GM19463 (cell line): Measurements from ENCODE around the gene LAMA2.

ENCODE experiments used
- ATAC-seq: cut with Tn5 transposase; IDR thresholded peaks from one replicate; pipeline ENCODE4 v1.9.1; 2021; ENCODE audit warnings: mild to moderate bottlenecking, moderate library complexity; ENCODE audit not compliant: unreplicated experiment

Gene LAMA2

GRCh38 chr6:129481706-129482105 is 598.8 kb downstream of the LAMA2 start:
- ATAC-seq = no peak

- ATAC-seq = no peak
These were observed 602.8 kb downstream of the LAMA2 start for GRCh38 chr6:129485746-129486145.

GRCh38 chr6:129486327-129486726 is 603.4 kb downstream of the LAMA2 start:
- no peak for ATAC-seq

GRCh38 chr6:129488313-129488712 is 605.4 kb downstream of the LAMA2 start:
- no peak for ATAC-seq

GRCh38 chr6:129489215-129489765 is 606.4 kb downstream of the LAMA2 start:
- ATAC-seq = no peak

- ATAC-seq = peak; percentile 82
These were observed 607.8 kb downstream of the LAMA2 start for GRCh38 chr6:129490521-129491255.

- no peak for ATAC-seq
These were observed 608.5 kb downstream of the LAMA2 start for GRCh38 chr6:129491436-129491835.

GRCh38 chr6:129492260-129492659 is 609.3 kb downstream of the LAMA2 start:
- no peak for ATAC-seq

GRCh38 chr6:129493354-129493902 is 610.5 kb downstream of the LAMA2 start:
- ATAC-seq = no peak

- no peak for ATAC-seq
These were observed 611.2 kb downstream of the LAMA2 start for GRCh38 chr6:129494099-129494498.

- no peak for ATAC-seq
These were observed 611.6 kb downstream of the LAMA2 start for GRCh38 chr6:129494586-129494985.

- ATAC-seq = no peak
These were observed 612.7 kb downstream of the LAMA2 start for GRCh38 chr6:129495652-129496051.

GRCh38 chr6:129497481-129498441 is 614.8 kb downstream of the LAMA2 start:
- no peak for ATAC-seq

- ATAC-seq = no peak
These were observed 615.6 kb downstream of the LAMA2 start for GRCh38 chr6:129498541-129498940.

GRCh38 chr6:129498950-129499842 is 616.3 kb downstream of the LAMA2 start:
- peak; percentile 77 for ATAC-seq

GRCh38 chr6:129499843-129500219 is 616.9 kb downstream of the LAMA2 start:
- ATAC-seq = no peak

- no peak for ATAC-seq
These were observed 618.2 kb downstream of the LAMA2 start for GRCh38 chr6:129500958-129501739.

GRCh38 chr6:129501740-129502660 is 619.1 kb downstream of the LAMA2 start:
- no peak for ATAC-seq
